Measurements from ENCODE around the gene YY1AP1.

DNA sequence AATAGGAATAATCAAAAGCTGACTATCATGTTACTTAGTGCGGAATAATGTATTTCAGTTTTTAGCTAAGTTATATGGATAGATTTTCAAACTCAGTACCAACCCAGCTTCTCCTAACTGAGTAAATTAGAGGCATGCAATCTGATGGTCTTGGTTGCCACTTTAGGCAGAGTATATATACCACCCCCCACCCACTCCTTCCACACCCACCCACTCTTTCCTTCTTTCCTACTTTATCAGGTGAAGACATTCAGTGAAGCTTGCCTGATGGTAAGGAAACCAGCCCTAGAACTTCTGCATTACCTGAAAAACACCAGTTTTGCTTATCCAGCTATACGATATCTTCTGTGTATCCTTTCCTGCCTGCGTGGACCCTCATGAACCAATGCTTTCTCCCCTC, 36.6 kb upstream of the YY1AP1 start:
- TF ChIP-seq, protein P1, sequence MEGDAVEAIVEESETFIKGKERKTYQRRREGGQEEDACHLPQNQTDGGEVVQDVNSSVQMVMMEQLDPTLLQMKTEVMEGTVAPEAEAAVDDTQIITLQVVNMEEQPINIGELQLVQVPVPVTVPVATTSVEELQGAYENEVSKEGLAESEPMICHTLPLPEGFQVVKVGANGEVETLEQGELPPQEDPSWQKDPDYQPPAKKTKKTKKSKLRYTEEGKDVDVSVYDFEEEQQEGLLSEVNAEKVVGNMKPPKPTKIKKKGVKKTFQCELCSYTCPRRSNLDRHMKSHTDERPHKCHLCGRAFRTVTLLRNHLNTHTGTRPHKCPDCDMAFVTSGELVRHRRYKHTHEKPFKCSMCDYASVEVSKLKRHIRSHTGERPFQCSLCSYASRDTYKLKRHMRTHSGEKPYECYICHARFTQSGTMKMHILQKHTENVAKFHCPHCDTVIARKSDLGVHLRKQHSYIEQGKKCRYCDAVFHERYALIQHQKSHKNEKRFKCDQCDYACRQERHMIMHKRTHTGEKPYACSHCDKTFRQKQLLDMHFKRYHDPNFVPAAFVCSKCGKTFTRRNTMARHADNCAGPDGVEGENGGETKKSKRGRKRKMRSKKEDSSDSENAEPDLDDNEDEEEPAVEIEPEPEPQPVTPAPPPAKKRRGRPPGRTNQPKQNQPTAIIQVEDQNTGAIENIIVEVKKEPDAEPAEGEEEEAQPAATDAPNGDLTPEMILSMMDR (IDR thresholded peaks at IDR 0.05) = no peak
- no peak for TF ChIP-seq POLR2AphosphoS5 (IDR thresholded peaks at IDR 0.05)
